NCI-H748 (cell line): ENCODE results near the gene PKMYT1.

Experiments
- DNase-seq: peaks from one replicate; lab custom pipeline; 2025; ENCODE audit not compliant: unreplicated experiment; lab: John Stamatoyannopoulos, UW

Gene PKMYT1

GRCh38 chr16:3019594-3020246 lies 39.5 kb upstream of the PKMYT1 start:
- no peak for DNase-seq

DNA sequence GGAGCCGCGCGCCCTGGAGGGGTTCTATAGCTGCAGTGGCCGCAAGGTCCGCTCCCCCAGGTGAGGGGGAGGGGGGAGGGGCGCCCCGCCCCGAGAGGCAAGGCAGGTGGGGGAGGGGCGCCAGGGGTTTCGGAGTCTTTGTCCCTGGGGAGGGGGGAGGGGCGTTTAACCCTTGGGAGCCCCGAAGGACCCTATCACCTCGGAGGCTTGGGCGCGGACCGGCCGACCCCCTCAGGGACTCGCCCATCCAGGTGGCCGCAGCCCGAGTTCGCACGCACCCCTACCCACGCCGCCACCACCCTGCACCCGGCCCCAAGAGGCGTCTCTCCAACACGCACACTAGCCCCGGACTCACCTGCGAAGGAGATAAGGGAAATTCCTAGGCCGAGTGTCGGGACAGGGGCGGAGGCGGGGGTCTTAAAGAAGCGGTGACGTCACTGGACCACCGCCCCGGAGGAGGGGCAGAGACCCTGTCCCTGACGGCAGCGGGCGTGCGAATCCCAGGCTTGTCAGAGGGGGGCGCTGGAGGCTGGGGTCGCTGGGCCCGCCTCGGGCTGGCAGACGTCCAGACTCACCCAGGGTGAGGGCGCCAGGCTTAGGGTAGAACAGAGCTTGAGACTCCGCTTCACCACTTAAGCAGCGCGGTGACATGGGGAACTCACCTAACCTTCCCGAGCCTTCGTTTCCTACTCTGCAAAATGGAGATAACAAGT lies 37.7 kb upstream of the PKMYT1 start, which contains the start of gene CLDN6:
CLDN6 (minus strand) TSS at position 390 of the 713 bp plus-strand sequence. CDS start 2,162 bp downstream, outside the sequence.
- peak; percentile 42 for DNase-seq

DNA sequence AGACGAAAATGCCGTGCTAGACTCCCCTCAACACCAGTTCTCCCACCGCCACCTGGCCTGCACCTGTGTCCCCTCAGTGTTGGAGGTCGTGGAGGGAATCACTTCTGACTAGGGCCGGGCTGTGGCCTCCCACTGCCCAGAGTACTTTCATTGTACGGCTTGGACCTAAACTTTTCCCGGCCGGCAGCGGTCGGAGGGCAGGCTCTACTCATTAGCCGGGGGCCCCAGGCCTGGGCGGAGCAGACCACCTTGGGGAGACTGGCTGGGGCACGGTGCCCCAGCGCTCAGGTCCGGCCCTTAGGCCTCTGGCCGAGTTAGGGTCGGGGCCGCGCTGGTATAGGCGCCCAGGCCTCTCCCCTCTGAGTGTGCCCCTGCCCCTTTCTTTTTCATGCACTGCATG lies 37.1 kb upstream of the PKMYT1 start:
- DNase-seq: no peak

DNA sequence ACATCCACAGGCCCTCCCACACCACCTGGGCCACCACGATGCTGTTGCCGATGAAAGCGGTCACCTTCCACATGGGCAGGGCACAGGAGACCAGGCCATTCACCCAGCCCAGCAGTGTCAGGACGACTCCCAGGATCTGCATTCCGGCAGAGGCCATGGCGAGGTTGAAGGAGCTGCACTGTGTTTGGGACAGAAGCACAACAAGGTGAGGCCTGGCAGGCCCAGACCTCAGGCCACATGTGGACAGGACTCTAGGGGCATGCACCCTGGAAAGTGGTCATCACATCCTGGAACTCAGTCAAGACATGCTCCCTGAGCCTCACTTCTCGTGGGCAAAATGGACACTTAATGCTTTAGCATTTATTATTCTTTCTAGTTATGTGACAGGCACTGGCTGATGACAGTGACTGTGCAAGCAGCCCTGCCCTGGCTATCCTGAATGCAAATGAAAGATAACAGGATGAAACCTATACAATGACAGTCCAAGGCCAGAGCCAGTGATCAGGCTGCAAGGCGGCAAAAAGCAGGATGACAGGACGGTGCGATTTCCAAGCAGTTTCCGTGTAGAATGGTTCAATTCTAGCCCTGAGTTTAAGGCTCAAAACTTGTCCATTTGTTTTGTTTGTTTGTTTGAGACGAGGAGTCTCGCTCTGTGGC lies 35.7 kb upstream of the PKMYT1 start:
- DNase-seq: no peak

GRCh38 chr16:3014971-3015370 lies 34.7 kb upstream of the PKMYT1 start:
- no peak for DNase-seq

- no peak for DNase-seq
These were observed 33.9 kb upstream of the PKMYT1 start for GRCh38 chr16:3013998-3014690.

DNA sequence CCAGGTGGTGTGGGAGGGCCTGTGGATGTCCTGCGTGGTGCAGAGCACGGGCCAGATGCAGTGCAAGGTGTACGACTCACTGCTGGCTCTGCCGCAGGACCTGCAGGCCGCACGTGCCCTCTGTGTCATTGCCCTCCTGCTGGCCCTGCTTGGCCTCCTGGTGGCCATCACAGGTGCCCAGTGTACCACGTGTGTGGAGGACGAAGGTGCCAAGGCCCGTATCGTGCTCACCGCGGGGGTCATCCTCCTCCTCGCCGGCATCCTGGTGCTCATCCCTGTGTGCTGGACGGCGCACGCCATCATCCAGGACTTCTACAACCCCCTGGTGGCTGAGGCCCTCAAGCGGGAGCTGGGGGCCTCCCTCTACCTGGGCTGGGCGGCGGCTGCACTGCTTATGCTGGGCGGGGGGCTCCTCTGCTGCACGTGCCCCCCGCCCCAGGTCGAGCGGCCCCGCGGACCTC lies 33.3 kb upstream of the PKMYT1 start:
- DNase-seq: no peak

DNA sequence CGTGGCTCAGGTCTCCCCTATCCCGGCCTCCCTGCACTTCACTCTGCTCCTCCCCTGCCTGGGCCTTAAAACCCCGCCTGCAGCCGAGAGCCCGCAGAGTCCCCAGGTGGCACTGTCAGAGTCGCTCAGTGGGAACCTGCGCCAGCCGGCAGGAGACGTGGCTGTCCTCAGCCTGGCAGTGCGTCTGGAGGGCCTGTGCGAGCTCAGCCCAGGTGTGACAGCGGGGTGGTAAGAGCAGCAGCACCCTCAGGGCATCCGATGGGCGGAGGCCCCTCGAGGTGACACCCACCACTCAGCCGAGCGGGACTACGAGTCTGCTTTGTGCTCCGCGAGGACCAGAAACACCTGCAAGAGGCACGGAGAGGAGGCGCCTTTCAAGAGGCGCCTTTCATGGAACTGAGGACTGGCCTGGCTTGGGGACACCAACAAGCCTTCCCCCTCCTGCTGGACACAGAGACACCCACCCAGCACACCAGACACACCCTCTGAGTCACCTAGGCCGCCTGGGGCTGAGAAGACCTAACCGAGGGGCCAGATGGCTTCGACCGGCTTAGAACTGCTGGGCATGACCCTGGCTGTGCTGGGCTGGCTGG lies 32.7 kb upstream of the PKMYT1 start, which contains the start of gene CLDN9:
CLDN9 (plus strand) TSS at position 96 of the 593 bp plus-strand sequence; CDS start at position 536, 440 bp downstream.
- DNase-seq: peak; percentile 47

GRCh38 chr16:3012246-3012645 lies 32.0 kb upstream of the PKMYT1 start:
- DNase-seq: peak; percentile 76

DNA sequence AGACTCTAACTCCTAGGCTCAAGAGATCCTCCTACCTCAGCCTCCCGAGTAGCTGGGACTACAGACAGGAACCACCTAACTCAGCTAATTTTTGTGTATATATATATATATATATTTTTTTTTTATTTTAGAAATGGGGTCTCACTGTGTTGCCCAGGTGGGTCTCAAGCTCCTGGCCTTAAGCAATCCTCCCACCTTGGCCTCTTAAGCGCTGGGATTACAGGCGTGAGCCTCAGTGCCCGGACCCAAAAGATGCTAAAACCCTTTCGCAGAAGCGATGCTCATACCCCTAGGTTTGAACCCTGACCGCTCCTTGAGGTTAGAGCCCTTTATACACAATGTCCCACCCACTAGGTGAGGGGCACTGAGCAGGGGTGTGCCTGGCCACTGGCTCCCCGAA lies 30.3 kb upstream of the PKMYT1 start:
- DNase-seq: no peak

- DNase-seq: peak; percentile 27
These were observed 29.5 kb upstream of the PKMYT1 start for GRCh38 chr16:3009568-3010390.

DNA sequence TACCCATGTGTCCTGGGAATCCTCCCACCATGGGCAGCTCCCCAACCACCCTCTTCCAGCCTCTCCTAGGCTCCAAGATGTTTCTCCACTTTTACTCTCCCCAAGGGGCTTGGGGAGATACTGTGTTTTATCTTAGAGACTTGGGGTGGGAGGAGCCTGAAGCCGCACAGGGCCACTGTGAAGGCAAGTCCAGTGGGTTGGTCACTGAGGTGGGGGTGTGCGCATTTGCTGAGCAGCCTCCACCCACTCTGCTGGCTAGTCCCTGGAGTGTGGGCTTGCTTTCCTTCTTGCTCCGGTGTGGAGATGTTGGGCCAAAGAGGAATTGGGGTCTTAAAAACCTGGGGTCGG lies 28.4 kb upstream of the PKMYT1 start:
- no peak for DNase-seq

- DNase-seq: no peak
These were observed 27.9 kb upstream of the PKMYT1 start for GRCh38 chr16:3007957-3008689.

GRCh38 chr16:3007059-3007956 lies 27.1 kb upstream of the PKMYT1 start:
- no peak for DNase-seq

GRCh38 chr16:3004781-3005284 lies 24.6 kb upstream of the PKMYT1 start:
- DNase-seq: peak; percentile 43

- peak; percentile 54 for DNase-seq
These were observed 24.1 kb upstream of the PKMYT1 start for GRCh38 chr16:3004319-3004718.

GRCh38 chr16:3003582-3004270 lies 23.5 kb upstream of the PKMYT1 start:
- DNase-seq: peak; percentile 98

DNA sequence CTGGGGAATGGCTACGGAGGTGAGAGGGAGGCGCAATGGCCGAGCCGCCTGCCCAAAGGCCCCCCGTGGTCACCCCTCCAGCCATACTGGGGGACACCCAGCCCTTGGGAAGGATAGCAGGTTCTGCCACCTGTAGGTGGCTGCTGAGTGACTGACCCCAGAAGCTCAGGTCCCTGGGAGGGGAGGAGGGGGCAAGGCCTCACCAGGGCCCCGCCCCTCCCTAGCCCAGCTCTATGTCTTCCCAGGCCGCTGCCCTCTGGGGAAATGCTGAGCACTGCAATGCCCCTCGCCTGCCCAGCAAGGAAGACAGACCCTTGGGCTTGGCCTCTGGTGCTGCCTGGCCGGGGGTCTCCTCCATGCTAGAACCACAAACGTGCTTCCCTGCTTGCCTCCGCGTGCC lies 21.1 kb upstream of the PKMYT1 start:
- no peak for DNase-seq
